Measurements from ENCODE around the gene SUPT3H.

DNA sequence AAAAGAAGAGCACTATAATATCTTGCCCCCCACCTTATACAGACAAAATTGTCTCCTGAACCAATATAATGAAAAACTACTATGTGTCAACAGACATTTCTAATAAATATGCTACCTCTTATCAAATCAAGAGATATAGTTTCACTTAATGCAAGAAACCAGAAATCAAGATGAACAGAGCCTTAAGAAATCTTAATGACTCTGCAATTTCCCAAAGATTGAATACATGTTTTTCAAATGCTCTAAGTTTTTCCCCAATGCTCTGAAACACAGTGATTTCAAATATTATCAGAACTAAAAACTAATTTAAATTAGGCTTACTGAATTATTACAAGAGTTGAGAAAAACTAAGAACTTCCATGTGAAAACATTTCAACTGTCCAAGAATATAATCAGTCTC, 13.3 kb downstream of the SUPT3H start:
- TF ChIP-seq, protein P1, sequence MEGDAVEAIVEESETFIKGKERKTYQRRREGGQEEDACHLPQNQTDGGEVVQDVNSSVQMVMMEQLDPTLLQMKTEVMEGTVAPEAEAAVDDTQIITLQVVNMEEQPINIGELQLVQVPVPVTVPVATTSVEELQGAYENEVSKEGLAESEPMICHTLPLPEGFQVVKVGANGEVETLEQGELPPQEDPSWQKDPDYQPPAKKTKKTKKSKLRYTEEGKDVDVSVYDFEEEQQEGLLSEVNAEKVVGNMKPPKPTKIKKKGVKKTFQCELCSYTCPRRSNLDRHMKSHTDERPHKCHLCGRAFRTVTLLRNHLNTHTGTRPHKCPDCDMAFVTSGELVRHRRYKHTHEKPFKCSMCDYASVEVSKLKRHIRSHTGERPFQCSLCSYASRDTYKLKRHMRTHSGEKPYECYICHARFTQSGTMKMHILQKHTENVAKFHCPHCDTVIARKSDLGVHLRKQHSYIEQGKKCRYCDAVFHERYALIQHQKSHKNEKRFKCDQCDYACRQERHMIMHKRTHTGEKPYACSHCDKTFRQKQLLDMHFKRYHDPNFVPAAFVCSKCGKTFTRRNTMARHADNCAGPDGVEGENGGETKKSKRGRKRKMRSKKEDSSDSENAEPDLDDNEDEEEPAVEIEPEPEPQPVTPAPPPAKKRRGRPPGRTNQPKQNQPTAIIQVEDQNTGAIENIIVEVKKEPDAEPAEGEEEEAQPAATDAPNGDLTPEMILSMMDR (IDR thresholded peaks at IDR 0.05; ENCODE audit: low read depth, low read length, missing input control) = no peak
- TF ChIP-seq, protein P2, sequence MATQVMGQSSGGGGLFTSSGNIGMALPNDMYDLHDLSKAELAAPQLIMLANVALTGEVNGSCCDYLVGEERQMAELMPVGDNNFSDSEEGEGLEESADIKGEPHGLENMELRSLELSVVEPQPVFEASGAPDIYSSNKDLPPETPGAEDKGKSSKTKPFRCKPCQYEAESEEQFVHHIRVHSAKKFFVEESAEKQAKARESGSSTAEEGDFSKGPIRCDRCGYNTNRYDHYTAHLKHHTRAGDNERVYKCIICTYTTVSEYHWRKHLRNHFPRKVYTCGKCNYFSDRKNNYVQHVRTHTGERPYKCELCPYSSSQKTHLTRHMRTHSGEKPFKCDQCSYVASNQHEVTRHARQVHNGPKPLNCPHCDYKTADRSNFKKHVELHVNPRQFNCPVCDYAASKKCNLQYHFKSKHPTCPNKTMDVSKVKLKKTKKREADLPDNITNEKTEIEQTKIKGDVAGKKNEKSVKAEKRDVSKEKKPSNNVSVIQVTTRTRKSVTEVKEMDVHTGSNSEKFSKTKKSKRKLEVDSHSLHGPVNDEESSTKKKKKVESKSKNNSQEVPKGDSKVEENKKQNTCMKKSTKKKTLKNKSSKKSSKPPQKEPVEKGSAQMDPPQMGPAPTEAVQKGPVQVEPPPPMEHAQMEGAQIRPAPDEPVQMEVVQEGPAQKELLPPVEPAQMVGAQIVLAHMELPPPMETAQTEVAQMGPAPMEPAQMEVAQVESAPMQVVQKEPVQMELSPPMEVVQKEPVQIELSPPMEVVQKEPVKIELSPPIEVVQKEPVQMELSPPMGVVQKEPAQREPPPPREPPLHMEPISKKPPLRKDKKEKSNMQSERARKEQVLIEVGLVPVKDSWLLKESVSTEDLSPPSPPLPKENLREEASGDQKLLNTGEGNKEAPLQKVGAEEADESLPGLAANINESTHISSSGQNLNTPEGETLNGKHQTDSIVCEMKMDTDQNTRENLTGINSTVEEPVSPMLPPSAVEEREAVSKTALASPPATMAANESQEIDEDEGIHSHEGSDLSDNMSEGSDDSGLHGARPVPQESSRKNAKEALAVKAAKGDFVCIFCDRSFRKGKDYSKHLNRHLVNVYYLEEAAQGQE (IDR thresholded peaks at IDR 0.05) = no peak
- TF ChIP-seq, protein P3, sequence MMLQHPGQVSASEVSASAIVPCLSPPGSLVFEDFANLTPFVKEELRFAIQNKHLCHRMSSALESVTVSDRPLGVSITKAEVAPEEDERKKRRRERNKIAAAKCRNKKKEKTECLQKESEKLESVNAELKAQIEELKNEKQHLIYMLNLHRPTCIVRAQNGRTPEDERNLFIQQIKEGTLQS (IDR thresholded peaks at IDR 0.05) = no peak
- TF ChIP-seq TAF1 (conservative IDR thresholded peaks at IDR 0.05) (no peak), RAD21 (IDR thresholded peaks at IDR 0.05) (no peak)
- TF ChIP-seq, protein P4, sequence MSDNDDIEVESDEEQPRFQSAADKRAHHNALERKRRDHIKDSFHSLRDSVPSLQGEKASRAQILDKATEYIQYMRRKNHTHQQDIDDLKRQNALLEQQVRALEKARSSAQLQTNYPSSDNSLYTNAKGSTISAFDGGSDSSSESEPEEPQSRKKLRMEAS (IDR thresholded peaks at IDR 0.05) = no peak
